HepG2 (cell line): ENCODE measurements around the gene TMPRSS7. TPM values are rescaled to one million over a fixed set of nuclear protein-coding genes. Genes with fewer than 3 reads are reported as not detected.

Source experiments
- ATAC-seq: fragments of 200-7000 bp; cut with Tn5 transposase; 3 replicates; pipeline ENCODE4 v1.9.1; 2020; ENCODE audit warnings: mild to moderate bottlenecking, moderate library complexity
- BruUV-seq: library from RNA; stranded (reverse); fragments of 400-500 nt; replicated peaks from 2 replicates; lab custom pipeline; 2021; lab: Mats Ljungman, UMichigan
- CTCF ChIA-PET: fragments of 300-600 bp; formaldehyde crosslinking; extraction: SDS; loops from one replicate; lab custom pipeline; 2021; ENCODE audit warnings: low total read pairs, inconsistent platforms, low intra/inter-chr PET ratio; lab: Yijun Ruan, JAX
- POLR2A ChIA-PET: fragments of 350-600 bp; sonication (Branson Sonifier 250); formaldehyde crosslinking; loops from one replicate; lab custom pipeline; 2020; ENCODE audit warnings: antibody characterized with exemption, inconsistent platforms; lab: Yijun Ruan, JAX
- DNase-seq: peaks from one replicate; pipeline ENCODE4 v3.0.0-alpha.2; 2015; ENCODE audit warnings: low spot score
- FAIRE-seq: peaks from 3 replicates; lab custom pipeline; 2011; peaks lifted over from hg19 to GRCh38; lab: Jason Lieb, UNC
- H2AFZ ChIP-seq: one replicate; pipeline ENCODE4 v1.6.1; 2011; ENCODE audit warnings: low read length, inconsistent platforms
- H3K27ac ChIP-seq: fragments of 300-600 bp; 3 replicates; pipeline ENCODE4 v1.8.0; 2011; ENCODE audit warnings: mixed run types, mild to moderate bottlenecking, mixed read lengths, low read length, inconsistent platforms; ENCODE audit not compliant: insufficient read depth; ENCODE audit errors: extremely low read length
- H3K27me3 ChIP-seq, 2 experiments: fragments of 200-600 bp in 1 of 2; 2 replicates in 1 of 2; 3 replicates in 1 of 2; pipeline versions ENCODE4 v1.6.0 to v1.8.0; 2011; ENCODE audit warnings: low read length in 2 of 2, mild to moderate bottlenecking in 2 of 2, moderate library complexity in 2 of 2, inconsistent platforms in 1 of 2; ENCODE audit not compliant: insufficient read depth in 2 of 2, control insufficient read depth in 1 of 2
- H3K36me3 ChIP-seq, 2 experiments: fragments of 200-600 bp in 1 of 2; replicated peaks in 1 of 2; 2 replicates in 1 of 2; 3 replicates in 1 of 2; pipeline versions ENCODE4 v1.5.1 to v1.8.0; 2011; ENCODE audit warnings: low read length in 2 of 2, inconsistent platforms in 1 of 2; ENCODE audit not compliant: insufficient read depth in 2 of 2, control insufficient read depth in 1 of 2
- H3K4me1 ChIP-seq: 2 replicates; pipeline ENCODE4 v1.5.1; 2012; ENCODE audit warnings: low read length, inconsistent platforms; ENCODE audit not compliant: insufficient read depth
- H3K4me2 ChIP-seq: 2 replicates; pipeline ENCODE4 v1.6.0; 2011; ENCODE audit warnings: low read depth, low read length, inconsistent platforms
- H3K4me3 ChIP-seq, 3 experiments: fragments of 200-600 bp in 1 of 3; sonication (generic), shearing (Covaris generic) in 1 of 3; replicated peaks in 1 of 3; 2 replicates each; pipeline ENCODE4 v1.5.1; 2011 to 2016; ENCODE audit warnings: low read length in 3 of 3, inconsistent platforms in 2 of 3, low read depth in 2 of 3, mild to moderate bottlenecking in 2 of 3, control low read depth in 1 of 3, mixed read lengths in 1 of 3; ENCODE audit not compliant: insufficient read depth in 1 of 3
- H3K79me2 ChIP-seq: one replicate; pipeline ENCODE4 v1.6.1; 2011; ENCODE audit warnings: low read length, inconsistent platforms; ENCODE audit not compliant: insufficient read depth
- H3K9ac ChIP-seq: 2 replicates; pipeline ENCODE4 v1.6.0; 2011; ENCODE audit warnings: mild to moderate bottlenecking, low read depth, low read length, inconsistent platforms; ENCODE audit not compliant: insufficient read depth
- H3K9me3 ChIP-seq: 2 replicates; pipeline ENCODE4 v1.5.1; 2012; ENCODE audit warnings: mild to moderate bottlenecking, low read length
- H4K20me1 ChIP-seq: 2 replicates; pipeline ENCODE4 v1.6.0; 2011; ENCODE audit warnings: inconsistent platforms, mild to moderate bottlenecking, low read length, moderate library complexity; ENCODE audit not compliant: insufficient read depth
- AHDC1 ChIP-seq: sonication (generic); formaldehyde crosslinking; IDR thresholded peaks from 2 replicates; pipeline ENCODE4 v1.5.1; 2020; ENCODE audit warnings: mild to moderate bottlenecking, missing genetic modification reagents, borderline replicate concordance
- ATF6 ChIP-seq: sonication (generic); formaldehyde crosslinking; conservative IDR thresholded peaks from 2 replicates; pipeline ENCODE4 v1.4.0; 2020; ENCODE audit warnings: missing genetic modification reagents
- EHMT2 ChIP-seq: fragments of 200-600 bp; sonication (generic); IDR thresholded peaks from 2 replicates; pipeline ENCODE4 v1.7.0; 2017; ENCODE audit warnings: antibody characterized with exemption, low read depth, low read length, borderline replicate concordance
- MED8 ChIP-seq: sonication (generic); formaldehyde crosslinking; IDR thresholded peaks from 2 replicates; pipeline ENCODE4 v1.8.1; 2023; ENCODE audit warnings: mild to moderate bottlenecking, missing genetic modification reagents; ENCODE audit not compliant: insufficient replicate concordance
- NFYC ChIP-seq: IDR thresholded peaks from 2 replicates; pipeline ENCODE4 v1.6.1; 2016; ENCODE audit warnings: missing genetic modification reagents, missing compliant biosample characterization
- SP5 ChIP-seq: IDR thresholded peaks from 2 replicates; pipeline ENCODE4 v1.6.1; 2016; ENCODE audit warnings: low read depth, borderline replicate concordance
- ZNF589 ChIP-seq: sonication (generic); formaldehyde crosslinking; conservative IDR thresholded peaks from 2 replicates; pipeline ENCODE4 v1.8.0; 2022; ENCODE audit warnings: mild to moderate bottlenecking, moderate library complexity, missing genetic modification reagents
- WGBS: methylation state at CpG from one replicate; pipeline ENCODE4 v1.1.6; 2017; ENCODE audit warnings: low lambda C conversion rate; 5-methylcytosine and 5-hydroxymethylcytosine counted together
- in situ Hi-C: cut with HindIII; loops from 2 replicates; pipeline ENCODE4 v1.10.0; 2017; ENCODE audit warnings: low pct_unique_long_range_greater_than_20kb; ENCODE audit not compliant: extremely low pct_ligation_motif_present
- intact Hi-C: fragments of 100-400 bp; cut with micrococcal nuclease; formaldehyde crosslinking; loops from one replicate; pipeline ENCODE4 v1.10.0; 2022; ENCODE audit not compliant: unreplicated experiment
- polyA plus RNA-seq, 8 experiments: library from polyadenylated mRNA; depleted of rRNA in 3 of 8; stranded (reverse) in 7 of 8; unstranded in 1 of 8; fragments of >200 nt; fragmentation: Illumina TruSeq in 4 of 8; extraction: Trizol in 4 of 8; gene quantifications; 2 replicates each; pipeline versions ENCODE4 v1.2.1 to v1.2.3, GENCODE V29; 2011 to 2016; ENCODE audit warnings: low read depth in 4 of 8, missing spikeins in 1 of 8, mixed read lengths in 1 of 8; ENCODE audit not compliant: insufficient read depth in 1 of 8
- total RNA-seq, 5 experiments: library from RNA; depleted of rRNA; stranded (reverse); fragments of >200 nt; fragmentation: Illumina TruSeq; extraction: Trizol; gene quantifications; 2 replicates each; pipeline ENCODE4 v1.2.3, GENCODE V29; 2016; ENCODE audit warnings: low read depth in 1 of 5
- TF ChIP-seq, protein P1 (sequence below): sonication (generic); formaldehyde crosslinking; IDR thresholded peaks from 2 replicates; pipeline ENCODE4 v1.8.1; 2023; ENCODE audit warnings: mild to moderate bottlenecking, missing genetic modification reagents

The TMPRSS7 gene
- total and polyA plus RNA-seq, 2 of the 13 experiments (the other 11 are each of a cell fraction or from before 2014, with no cell fraction given), result not detected

DNA sequence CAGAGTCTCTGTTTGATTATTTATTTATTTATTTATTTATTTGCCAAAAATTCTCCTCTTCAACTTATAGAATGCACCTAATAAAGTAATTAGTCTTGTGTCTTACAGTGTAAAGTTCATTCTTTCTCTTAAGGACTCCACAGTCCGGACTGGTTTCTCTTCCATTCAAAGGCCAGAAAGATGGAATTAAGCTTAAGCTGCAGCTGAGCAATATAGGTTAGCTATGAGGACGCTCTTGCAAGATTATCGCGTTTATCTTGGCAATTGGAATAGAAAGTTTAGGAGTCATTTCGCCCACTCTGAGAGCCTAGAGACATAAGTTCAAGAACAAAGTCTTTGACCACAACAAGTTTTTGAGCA is 20.8 kb upstream of the TMPRSS7 start:
- ATAC-seq (peak; percentile 18; the same call in 2 of the 3 replicates), FAIRE-seq (no peak), DNase-seq (no peak)
- Histone ChIP-seq H3K27ac (no peak overlapping the region), H3K9me3 (no peaks in the 10 kb centered on the region), H3K27me3 (peaks cover 0 to 5% of the 10 kb centered on the region in 2 experiments; a peak in 1 of 5 replicates), H3K9ac (no peak overlapping the region), H2AFZ (no peak overlapping the region), H3K4me1 (peaks cover 12% of the 10 kb centered on the region), H3K4me2 (peak overlapping the region; percentile 99), H3K36me3 (no peaks in the 10 kb centered on the region), H4K20me1 (no peaks in the 10 kb centered on the region), H3K79me2 (no peaks in the 10 kb centered on the region), H3K4me3 (no peak overlapping the region)
- no TSS peak for BruUV-seq
- TF ChIP-seq ZNF589 (CRISPR knock-in tag), result no peak
- no peak for TF ChIP-seq AHDC1 (CRISPR knock-in tag)
- no peak for TF ChIP-seq ATF6
- no peak for TF ChIP-seq EHMT2
- no peak for TF ChIP-seq SP5 (CRISPR knock-in tag)
- TF ChIP-seq MED8, result no peak
- TF ChIP-seq, protein P1, sequence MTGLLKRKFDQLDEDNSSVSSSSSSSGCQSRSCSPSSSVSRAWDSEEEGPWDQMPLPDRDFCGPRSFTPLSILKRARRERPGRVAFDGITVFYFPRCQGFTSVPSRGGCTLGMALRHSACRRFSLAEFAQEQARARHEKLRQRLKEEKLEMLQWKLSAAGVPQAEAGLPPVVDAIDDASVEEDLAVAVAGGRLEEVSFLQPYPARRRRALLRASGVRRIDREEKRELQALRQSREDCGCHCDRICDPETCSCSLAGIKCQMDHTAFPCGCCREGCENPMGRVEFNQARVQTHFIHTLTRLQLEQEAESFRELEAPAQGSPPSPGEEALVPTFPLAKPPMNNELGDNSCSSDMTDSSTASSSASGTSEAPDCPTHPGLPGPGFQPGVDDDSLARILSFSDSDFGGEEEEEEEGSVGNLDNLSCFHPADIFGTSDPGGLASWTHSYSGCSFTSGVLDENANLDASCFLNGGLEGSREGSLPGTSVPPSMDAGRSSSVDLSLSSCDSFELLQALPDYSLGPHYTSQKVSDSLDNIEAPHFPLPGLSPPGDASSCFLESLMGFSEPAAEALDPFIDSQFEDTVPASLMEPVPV, result no peak
- TF ChIP-seq NFYC (CRISPR knock-in tag), result no peak
- ChIA-PET CTCF (interaction anchor here (2.0 to 2.3 kb wide), 2 partner anchors 25 to 345 kb away, joined by 6 to 28 read pairs; no protein-coding TSS in a partner anchor), POLR2A (interaction anchor here (0.6 to 1.7 kb wide), 5 partner anchors 8 to 35 kb away, joined by 3 to 21 read pairs (median 5); partner anchors contain the start of genes ABHD10 and TAGLN3)
- in situ Hi-C loops, result no loop called here
- intact Hi-C loops, result loop anchor here (1.0 to 10.0 kb wide), 3 partner anchors 24 to 439 kb away; no protein-coding TSS in a partner anchor
- 16% methylated on average over 5 of the region's 5 CpGs for WGBS
